Stimulated activated CD8-positive, alpha-beta memory T cell treated with anti-CD3 and anti-CD28 coated beads, Interleukin-15, amount 100 ng/mL, for 1 hour (primary cell): Measurements from ENCODE around the gene STX18.

Experiments used
- DNase-seq: peaks from one replicate; pipeline ENCODE4 v3.0.0-alpha.2; 2020; ENCODE audit warnings: low read depth

Gene STX18

DNA sequence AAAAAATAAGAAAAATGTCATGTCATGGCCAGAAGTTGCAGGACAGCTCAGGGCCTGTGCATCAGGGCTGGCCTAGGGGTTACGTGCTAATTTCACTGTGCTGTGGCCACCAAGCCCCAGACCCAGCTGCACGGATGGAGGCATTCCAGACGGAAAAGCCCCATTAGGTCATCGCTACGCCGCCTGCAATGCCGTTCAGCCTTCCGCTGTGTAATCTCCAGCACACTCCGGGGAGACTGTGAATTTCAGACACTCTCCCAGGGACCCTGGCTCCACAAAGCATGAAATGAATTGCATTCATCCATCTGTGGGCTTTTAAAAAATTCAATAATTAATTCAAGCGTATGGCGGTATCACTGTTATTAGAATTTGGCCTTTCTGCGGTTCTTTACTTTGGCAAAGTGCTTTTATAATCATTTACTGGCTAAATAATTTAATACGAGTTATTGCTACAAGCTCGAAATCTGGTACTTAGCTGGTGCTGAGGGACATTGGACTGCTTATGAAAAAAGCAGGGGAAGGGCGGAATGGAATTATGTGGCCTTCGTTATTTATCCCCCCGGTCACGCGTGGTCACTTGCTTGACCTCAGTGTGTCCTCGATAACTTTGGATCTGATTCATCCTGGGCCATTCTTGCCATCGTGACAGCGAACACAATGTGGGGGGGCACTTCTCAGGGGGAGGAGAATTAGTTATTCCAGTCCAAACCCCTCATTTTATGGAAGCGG is 164.0 kb downstream of the STX18 start:
- DNase-seq = no peak

DNA sequence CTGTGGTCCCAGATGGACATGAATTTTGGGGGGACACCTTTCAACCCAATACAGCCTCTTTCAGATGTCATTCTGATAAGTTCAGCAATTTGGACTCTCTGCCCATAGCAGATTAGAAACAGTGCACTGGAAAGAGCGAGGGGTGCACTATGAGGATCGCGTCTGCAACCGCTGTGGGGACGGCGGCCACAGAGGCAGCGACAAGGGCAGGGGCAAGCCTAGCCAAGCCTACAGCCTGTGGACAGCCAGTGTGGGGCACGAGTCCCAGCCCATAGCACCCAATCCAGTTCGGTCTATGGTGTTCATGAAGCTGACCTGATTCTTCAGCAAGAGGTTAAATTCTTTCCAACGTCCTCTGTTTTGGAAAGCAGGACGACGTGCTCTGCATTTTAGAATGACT is 164.7 kb downstream of the STX18 start:
- DNase-seq = no peak

DNA sequence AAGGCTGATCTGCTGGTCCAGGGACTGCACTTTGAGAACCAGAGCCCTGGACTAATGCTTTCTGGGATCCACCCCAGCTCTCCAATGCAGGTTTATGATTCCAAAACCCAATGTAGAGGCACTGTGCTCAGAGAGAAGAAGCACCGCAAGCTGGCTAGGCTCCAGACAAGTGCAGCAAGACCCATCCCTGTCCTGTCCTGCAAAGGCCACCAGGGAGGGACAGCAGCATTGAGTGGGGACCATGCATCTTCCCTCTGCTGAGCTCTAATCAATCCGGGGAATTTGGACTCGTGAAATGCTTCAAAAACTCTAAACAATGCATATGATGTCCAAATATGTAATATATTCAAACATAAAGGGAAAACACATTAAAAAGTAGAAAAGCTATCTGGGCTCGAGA is 165.8 kb downstream of the STX18 start:
- DNase-seq = no peak

DNA sequence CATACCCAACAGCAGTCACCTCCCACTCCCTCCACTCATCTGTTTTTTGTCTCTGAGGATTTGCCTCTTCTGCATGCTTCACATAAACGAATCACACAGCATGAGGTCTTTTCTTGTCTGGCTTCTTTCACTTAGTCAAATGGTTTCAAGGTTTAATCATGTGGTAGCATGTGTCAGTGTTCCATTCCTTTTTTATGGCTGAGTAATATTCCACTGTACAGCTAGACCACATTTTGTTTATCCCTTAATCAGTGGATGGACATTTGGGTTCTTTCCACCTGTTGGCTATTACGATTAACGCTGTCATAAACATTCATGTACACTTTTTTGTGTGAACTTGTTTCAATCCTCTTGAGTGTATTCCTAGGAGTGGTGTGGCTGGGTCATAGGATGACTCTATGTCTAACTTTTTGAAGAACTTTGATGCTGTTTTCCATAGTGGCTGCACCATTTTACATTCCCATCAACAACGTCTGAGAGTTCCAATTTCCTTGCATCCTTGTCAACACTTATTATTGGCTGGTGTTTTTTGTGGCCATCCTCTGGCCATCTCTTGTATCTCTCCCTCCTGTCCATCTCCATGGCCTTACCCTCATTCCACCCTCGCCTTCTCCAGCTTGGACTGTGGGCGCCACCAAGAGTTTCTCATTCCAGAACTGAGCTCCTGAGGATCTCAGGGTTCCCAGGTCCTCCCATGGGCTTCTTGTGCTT is 167.3 kb downstream of the STX18 start:
- DNase-seq = no peak
